GM23338 (cell line): ENCODE data around the gene ANKRD55. TPM values are rescaled to one million over a fixed set of nuclear protein-coding genes. Genes with fewer than 3 reads are reported as not detected.
"Not testable (repeated sequence)": the region's sequence is repeated elsewhere in the genome, so short reads cannot be mapped to it uniquely, and the experiment has no call there.

Source experiments
- ATAC-seq: fragments of 200-7000 bp; cut with Tn5 transposase; 3 replicates; pipeline ENCODE4 v1.9.1; 2020
- DNase-seq: peaks from one replicate; pipeline ENCODE4 v3.0.0-alpha.2; 2015; ENCODE audit warnings: low spot score
- H2AFZ ChIP-seq: fragments of 200-600 bp; sonication (generic); 2 replicates; pipeline ENCODE4 v1.8.0; 2016; ENCODE audit warnings: antibody characterized with exemption, mild to moderate bottlenecking, moderate library complexity
- H3F3A ChIP-seq: fragments of 200-600 bp; sonication (generic); replicated peaks from 2 replicates; pipeline ENCODE4 v1.8.0; 2017; ENCODE audit warnings: antibody characterized with exemption, mixed run types, low read depth
- H3K27ac ChIP-seq: fragments of 200-600 bp; sonication (generic); 2 replicates; pipeline ENCODE4 v1.6.1; 2016; ENCODE audit warnings: low read depth
- H3K27me3 ChIP-seq: fragments of 200-600 bp; sonication (generic); 2 replicates; pipeline ENCODE4 v1.8.0; 2016; ENCODE audit warnings: mild to moderate bottlenecking, mixed run types, moderate library complexity; ENCODE audit not compliant: insufficient read depth
- H3K36me3 ChIP-seq: fragments of 200-600 bp; sonication (generic); 2 replicates; pipeline ENCODE4 v1.8.0; 2016; ENCODE audit warnings: mild to moderate bottlenecking; ENCODE audit not compliant: insufficient read depth
- H3K4me1 ChIP-seq: fragments of 200-600 bp; sonication (generic); 2 replicates; pipeline ENCODE4 v1.8.0; 2016; ENCODE audit warnings: mild to moderate bottlenecking, moderate library complexity; ENCODE audit not compliant: insufficient read depth
- H3K4me2 ChIP-seq: fragments of 200-600 bp; sonication (generic); 2 replicates; pipeline ENCODE4 v1.7.1; 2017; ENCODE audit warnings: mixed run types
- H3K4me3 ChIP-seq: fragments of 200-600 bp; sonication (generic); 2 replicates; pipeline ENCODE4 v1.6.1; 2016; ENCODE audit warnings: mixed run types
- H3K79me2 ChIP-seq: fragments of 200-600 bp; sonication (generic); replicated peaks from 2 replicates; pipeline ENCODE4 v1.8.0; 2017; ENCODE audit warnings: mild to moderate bottlenecking; ENCODE audit not compliant: insufficient read depth
- H3K9me2 ChIP-seq: fragments of 200-600 bp; sonication (generic); 2 replicates; pipeline ENCODE4 v1.8.0; 2017; ENCODE audit not compliant: insufficient read depth
- H4K20me1 ChIP-seq: fragments of 200-600 bp; sonication (generic); replicated peaks from 2 replicates; pipeline ENCODE4 v1.8.0; 2017; ENCODE audit warnings: mild to moderate bottlenecking; ENCODE audit not compliant: insufficient read depth
- H3K27ac Mint-ChIP-seq: 2 replicates; pipeline ENCODE4 v1.8.0; 2020; ENCODE audit warnings: inconsistent platforms, mild to moderate bottlenecking, moderate library complexity, mixed read lengths
- H3K27me3 Mint-ChIP-seq: 3 replicates; pipeline ENCODE4 v1.8.0; 2022; ENCODE audit warnings: low read depth, mild to moderate bottlenecking, moderate library complexity, mixed read lengths, inconsistent platforms; ENCODE audit not compliant: insufficient read depth, poor library complexity
- H3K36me3 Mint-ChIP-seq: 3 replicates; pipeline ENCODE4 v1.8.0; 2021; ENCODE audit warnings: low read depth, mild to moderate bottlenecking, inconsistent platforms, moderate library complexity, mixed read lengths
- H3K4me1 Mint-ChIP-seq: 3 replicates; pipeline ENCODE4 v1.8.0; 2020; ENCODE audit warnings: mild to moderate bottlenecking, inconsistent platforms, mixed read lengths
- H3K4me3 Mint-ChIP-seq: 3 replicates; pipeline ENCODE4 v1.8.0; 2021; ENCODE audit warnings: moderate library complexity, mild to moderate bottlenecking, inconsistent platforms, mixed read lengths
- H3K9me3 Mint-ChIP-seq: 3 replicates; pipeline ENCODE4 v1.8.0; 2020; ENCODE audit warnings: moderate library complexity, mild to moderate bottlenecking, inconsistent platforms, mixed read lengths
- CREB1 ChIP-seq: fragments of 250-450 bp; sonication (Bioruptor Pico); IDR thresholded peaks from 2 replicates; pipeline ENCODE4 v1.5.0; 2020; ENCODE audit warnings: low read depth, mild to moderate bottlenecking, moderate library complexity
- CTCF ChIP-seq, 2 experiments: fragments of 200-600 bp in 1 of 2; sonication (generic) in 1 of 2; conservative IDR thresholded peaks; 2 replicates each; pipeline versions ENCODE4 v1.5.1 to v1.6.1; 2016 to 2017; ENCODE audit warnings: antibody characterized with exemption in 2 of 2, low read depth in 2 of 2, mild to moderate bottlenecking in 2 of 2, moderate library complexity in 1 of 2
- ETS1 ChIP-seq: IDR thresholded peaks from 2 replicates; pipeline ENCODE4 v1.6.1; 2016; ENCODE audit warnings: antibody characterized with exemption
- EZH2 ChIP-seq: fragments of 200-600 bp; sonication (generic); IDR thresholded peaks from one replicate; pipeline ENCODE4 v1.8.0; 2017; ENCODE audit warnings: antibody characterized with exemption, mild to moderate bottlenecking, low read depth; ENCODE audit not compliant: unreplicated experiment
- NANOG ChIP-seq: IDR thresholded peaks from 2 replicates; pipeline ENCODE4 v1.6.1; 2016; ENCODE audit warnings: antibody characterized with exemption, borderline replicate concordance
- POLR2AphosphoS5 ChIP-seq: IDR thresholded peaks from 2 replicates; pipeline ENCODE4 v1.6.1; 2016; ENCODE audit warnings: antibody characterized with exemption, low read depth
- REST ChIP-seq: IDR thresholded peaks from one replicate; pipeline ENCODE4 v1.6.1; 2018; ENCODE audit warnings: antibody characterized with exemption; ENCODE audit not compliant: unreplicated experiment
- STAT1 ChIP-seq: IDR thresholded peaks from one replicate; pipeline ENCODE4 v1.6.1; 2016; ENCODE audit warnings: antibody characterized with exemption; ENCODE audit not compliant: unreplicated experiment
- ZNF114 ChIP-seq: fragments of 250-450 bp; sonication (Bioruptor Pico); IDR thresholded peaks from 2 replicates; pipeline ENCODE4 v1.5.0; 2020; ENCODE audit warnings: mild to moderate bottlenecking, moderate library complexity
- polyA plus RNA-seq: library from polyadenylated mRNA; unstranded; fragments of >200 nt; fragmentation: Nextera tagmentation; extraction: Ambion mirVana; gene quantifications from 2 replicates; pipeline ENCODE4 v1.2.1, GENCODE V29; 2016
- total RNA-seq: library from RNA; depleted of rRNA; stranded (reverse); fragments of >200 nt; shearing (Covaris generic); gene quantifications from 2 replicates; pipeline ENCODE4 v1.2.3, GENCODE V29; 2014

Gene ANKRD55
- total and polyA plus RNA-seq, 2 experiments from 2014 or later: not detected

GRCh38 chr5:56152437-56152836 lies 80.7 kb downstream of the ANKRD55 start:
- Mint-ChIP-seq H3K36me3 (no peaks in the 10 kb centered on the region), H3K27ac (no peak overlapping the region), H3K27me3 (no peaks in the 10 kb centered on the region), H3K4me1 (peaks cover 22% of the 10 kb centered on the region), H3K4me3 (no peak overlapping the region), H3K9me3 (no peaks in the 10 kb centered on the region)
- H3K4me2 ChIP-seq: no peak overlapping the region
- DNase-seq (no peak), ATAC-seq (no peak)
- no peaks in the 10 kb centered on the region for H3K79me2 ChIP-seq
- TF ChIP-seq EZH2 (no peak), CREB1 (CRISPR knock-in tag) (no peak), NANOG (no peak), CTCF (conservative IDR thresholded peaks at IDR 0.05; ENCODE audit: low read depth in 2 of 2) (no peak), REST (no peak), POLR2AphosphoS5 (no peak), ETS1 (no peak), STAT1 (no peak), ZNF114 (CRISPR knock-in tag) (no peak)
- H2AFZ ChIP-seq: no peak overlapping the region
- H3K4me1 ChIP-seq: peaks cover 21% of the 10 kb centered on the region
- H3F3A ChIP-seq: no peaks in the 10 kb centered on the region
- H3K36me3 ChIP-seq: no peaks in the 10 kb centered on the region
- H3K27ac ChIP-seq: no peak overlapping the region
- H3K9me2 ChIP-seq: no peaks in the 10 kb centered on the region
- H3K4me3 ChIP-seq: no peak overlapping the region
- no peaks in the 10 kb centered on the region for H4K20me1 ChIP-seq
- 0 out of 2 replicates have a peak, but pooled peaks cover 7% of the 10 kb centered on the region for H3K27me3 ChIP-seq

- not testable (repeated sequence) for H3K27me3 ChIP-seq, H3F3A ChIP-seq, ATAC-seq, H3K4me1 ChIP-seq, H3K27ac ChIP-seq, H3K4me3 ChIP-seq, H4K20me1 ChIP-seq, H3K27ac Mint-ChIP-seq, H3K4me1 Mint-ChIP-seq, DNase-seq, H3K36me3 Mint-ChIP-seq, H3K4me3 Mint-ChIP-seq, H3K79me2 ChIP-seq, H3K4me2 ChIP-seq, H3K27me3 Mint-ChIP-seq, H3K9me3 Mint-ChIP-seq, H3K36me3 ChIP-seq, H2AFZ ChIP-seq, H3K9me2 ChIP-seq
Observed at GRCh38 chr5:56150756-56151155, 82.4 kb downstream of the ANKRD55 start.
